Thymus (tissue), 2 donors: ENCODE measurements around the gene HOPX. TPM values are rescaled to one million over a fixed set of nuclear protein-coding genes. Genes with fewer than 3 reads are reported as not detected.

Source experiments
- polyA plus RNA-seq: library from polyadenylated mRNA; stranded (reverse); fragments of 200-250 nt; gene quantifications from one replicate; pipeline ENCODE4 v1.2.3, GENCODE V29; 2013
- total RNA-seq: library from RNA; stranded (reverse); fragments of 120-200 nt; gene quantifications from one replicate; pipeline ENCODE4 v1.2.4, GENCODE V29; 2013
- donor health status: healthy.

Gene HOPX
- total and polyA plus RNA-seq, 2 donors, result 5.9 to 99.6 TPM

Other genes with a start within 250 kb of the HOPX start
- 18.3 TPM for gene PPAT, start 245.7 kb downstream of the HOPX start, total RNA-seq
- 6.7 TPM for gene PPAT, start 245.7 kb downstream of the HOPX start, polyA plus RNA-seq
- 67.9 TPM for gene PAICS, start 245.0 kb downstream of the HOPX start, total RNA-seq
- 33.9 TPM for gene PAICS, start 245.0 kb downstream of the HOPX start, polyA plus RNA-seq
- gene SRP72, start 213.7 kb downstream of the HOPX start, total RNA-seq, result 73.2 TPM
- gene SRP72, start 213.7 kb downstream of the HOPX start, polyA plus RNA-seq, result 47.8 TPM
- 0.19 TPM for gene ARL9, start 175.5 kb downstream of the HOPX start, total RNA-seq
- 0.27 TPM for gene ARL9, start 175.5 kb downstream of the HOPX start, polyA plus RNA-seq
- gene SPINK2, start 140.4 kb upstream of the HOPX start, total RNA-seq, result 5.8 TPM
- gene SPINK2, start 140.4 kb upstream of the HOPX start, polyA plus RNA-seq, result 5.8 TPM
- 41.3 TPM for gene REST, start 226.6 kb upstream of the HOPX start, total RNA-seq
- gene REST, start 226.6 kb upstream of the HOPX start, polyA plus RNA-seq, result 12.4 TPM